Activated CD4-positive, alpha-beta memory T cell treated with anti-CD3 and anti-CD28 coated beads for 36 hours (primary cell): ENCODE measurements around the gene CLIP3. TPM values are rescaled to one million over a fixed set of nuclear protein-coding genes. Genes with fewer than 3 reads are reported as not detected.
"Not testable (repeated sequence)": the region's sequence is repeated elsewhere in the genome, so short reads cannot be mapped to it uniquely, and the experiment has no call there.

Experiments
- CTCF ChIA-PET: fragments of 350-600 bp; sonication (Branson Sonifier 250); formaldehyde crosslinking; loops from one replicate; lab custom pipeline; 2021; ENCODE audit warnings: antibody characterized with exemption, inconsistent platforms; lab: Charles Lee
- POLR2A ChIA-PET: fragments of 350-600 bp; sonication (Branson Sonifier 250); formaldehyde crosslinking; loops from one replicate; lab custom pipeline; 2021; ENCODE audit warnings: antibody characterized with exemption; lab: Charles Lee
- DNase-seq: peaks from one replicate; pipeline ENCODE4 v3.0.0-alpha.2; 2020
- H3K27ac Mint-ChIP-seq: one replicate; pipeline ENCODE4 v1.8.0; 2021; ENCODE audit warnings: mixed read lengths
- H3K27me3 Mint-ChIP-seq: one replicate; pipeline ENCODE4 v1.8.0; 2021; ENCODE audit warnings: mixed read lengths
- H3K36me3 Mint-ChIP-seq: one replicate; pipeline ENCODE4 v1.8.0; 2021; ENCODE audit warnings: mixed read lengths
- H3K4me1 Mint-ChIP-seq: one replicate; pipeline ENCODE4 v1.8.0; 2021; ENCODE audit warnings: low read depth, mixed read lengths
- H3K4me3 Mint-ChIP-seq: one replicate; pipeline ENCODE4 v1.8.0; 2021; ENCODE audit warnings: mild to moderate bottlenecking, mixed read lengths
- H3K9me3 Mint-ChIP-seq: one replicate; pipeline ENCODE4 v1.8.0; 2021; ENCODE audit warnings: mixed read lengths
- intact Hi-C: fragments of 100-400 bp; cut with micrococcal nuclease; formaldehyde crosslinking; loops from one replicate; pipeline ENCODE4 v1.15.1; 2023
- total RNA-seq, 2 experiments: library from RNA; stranded (reverse); gene quantifications; one replicate each; pipeline ENCODE4 v1.2.3, GENCODE V29; 2021

Gene CLIP3
- total RNA-seq, result under 1 TPM; 0.12 to 0.44 TPM

GRCh38 chr19:36032251-36033104 is at the start of gene CLIP3:
Gene CLIP3, minus strand, starts transcription at chr19:36032873. Its CDS starts 516 bp downstream, at chr19:36032357.
- intact Hi-C loops, result no loop called here
- H3K27me3 Mint-ChIP-seq, result no peaks in the 10 kb centered on the region
- no peak within 1 kb of the TSS for H3K27ac Mint-ChIP-seq
- peaks cover 25% of the 10 kb centered on the region for H3K36me3 Mint-ChIP-seq
- peak; percentile 38 for DNase-seq
- ChIA-PET POLR2A (no interaction called here), CTCF (no interaction called here)
- no peak within 1 kb of the TSS for H3K4me3 Mint-ChIP-seq
- H3K4me1 Mint-ChIP-seq, result peaks cover 35% of the 10 kb centered on the region
- H3K9me3 Mint-ChIP-seq, result no peaks in the 10 kb centered on the region

GRCh38 chr19:36081894-36082293 is 49.2 kb upstream of the CLIP3 start:
- intact Hi-C loops, result no loop called here
- H3K9me3 Mint-ChIP-seq, result no peaks in the 10 kb centered on the region
- no peaks in the 10 kb centered on the region for H3K4me1 Mint-ChIP-seq
- CTCF ChIA-PET, result no interaction called here
- no peak overlapping the region for H3K4me3 Mint-ChIP-seq
- DNase-seq, result no peak
- H3K27me3 Mint-ChIP-seq, result no peaks in the 10 kb centered on the region
- peaks cover 41% of the 10 kb centered on the region for H3K36me3 Mint-ChIP-seq
- H3K27ac Mint-ChIP-seq, result no peak overlapping the region
- POLR2A ChIA-PET, result no interaction called here

- intact Hi-C loops, result no loop called here
- no peaks in the 10 kb centered on the region for H3K9me3 Mint-ChIP-seq
- H3K36me3 Mint-ChIP-seq, result peaks cover 37% of the 10 kb centered on the region
- no peak overlapping the region for H3K27ac Mint-ChIP-seq
- no peaks in the 10 kb centered on the region for H3K27me3 Mint-ChIP-seq
- no peak overlapping the region for H3K4me3 Mint-ChIP-seq
- POLR2A ChIA-PET, result no interaction called here
- no peak for DNase-seq
- H3K4me1 Mint-ChIP-seq, result no peaks in the 10 kb centered on the region
- CTCF ChIA-PET, result no interaction called here
Measured at GRCh38 chr19:36081385-36081784, 48.7 kb upstream of the CLIP3 start.

GRCh38 chr19:36079389-36079945 is 46.8 kb upstream of the CLIP3 start:
- H3K27ac Mint-ChIP-seq, result no peak overlapping the region
- H3K4me3 Mint-ChIP-seq, result no peak overlapping the region
- H3K27me3 Mint-ChIP-seq, result no peaks in the 10 kb centered on the region
- no peaks in the 10 kb centered on the region for H3K4me1 Mint-ChIP-seq
- no peak for DNase-seq
- H3K9me3 Mint-ChIP-seq, result no peaks in the 10 kb centered on the region
- POLR2A ChIA-PET, result no interaction called here
- intact Hi-C loops, result no loop called here
- peaks cover 35% of the 10 kb centered on the region for H3K36me3 Mint-ChIP-seq
- CTCF ChIA-PET, result no interaction called here

- H3K4me3 Mint-ChIP-seq, result no peak overlapping the region
- DNase-seq, result no peak
- no peaks in the 10 kb centered on the region for H3K4me1 Mint-ChIP-seq
- CTCF ChIA-PET, result no interaction called here
- no peaks in the 10 kb centered on the region for H3K9me3 Mint-ChIP-seq
- intact Hi-C loops, result no loop called here
- H3K27me3 Mint-ChIP-seq, result no peaks in the 10 kb centered on the region
- H3K36me3 Mint-ChIP-seq, result peaks cover 25% of the 10 kb centered on the region
- POLR2A ChIA-PET, result no interaction called here
- no peak overlapping the region for H3K27ac Mint-ChIP-seq
Measured at GRCh38 chr19:36073121-36073876, 40.6 kb upstream of the CLIP3 start.

- Mint-ChIP-seq H3K27ac (no peak overlapping the region), H3K27me3 (no peaks in the 10 kb centered on the region), H3K36me3 (peaks cover 31% of the 10 kb centered on the region), H3K9me3 (no peaks in the 10 kb centered on the region), H3K4me1 (no peaks in the 10 kb centered on the region), H3K4me3 (no peak overlapping the region)
- intact Hi-C loops, result no loop called here
- POLR2A ChIA-PET, result no interaction called here
- CTCF ChIA-PET, result no interaction called here
- DNase-seq, result no peak
Measured at GRCh38 chr19:36072081-36072480, 39.4 kb upstream of the CLIP3 start.

- H3K4me1 Mint-ChIP-seq, H3K4me3 Mint-ChIP-seq, H3K27ac Mint-ChIP-seq, CTCF ChIA-PET, DNase-seq, H3K9me3 Mint-ChIP-seq, H3K27me3 Mint-ChIP-seq, intact Hi-C loops, POLR2A ChIA-PET: not testable (repeated sequence)
- H3K36me3 Mint-ChIP-seq, result peaks cover 41% of the 10 kb centered on the region
Measured at GRCh38 chr19:36068810-36069499, 36.3 kb upstream of the CLIP3 start.

- H3K4me1 Mint-ChIP-seq, result no peaks in the 10 kb centered on the region
- no peaks in the 10 kb centered on the region for H3K27me3 Mint-ChIP-seq
- ChIA-PET CTCF (no interaction called here), POLR2A (no interaction called here)
- no peak for DNase-seq
- H3K36me3 Mint-ChIP-seq, result peaks cover 36% of the 10 kb centered on the region
- H3K27ac Mint-ChIP-seq, result no peak overlapping the region
- no peaks in the 10 kb centered on the region for H3K9me3 Mint-ChIP-seq
- H3K4me3 Mint-ChIP-seq, result no peak overlapping the region
- intact Hi-C loops, result no loop called here
Measured at GRCh38 chr19:36067681-36068080, 35.0 kb upstream of the CLIP3 start.

GRCh38 chr19:36064826-36065225 is 32.2 kb upstream of the CLIP3 start:
- no peak for DNase-seq
- no peaks in the 10 kb centered on the region for H3K27me3 Mint-ChIP-seq
- peaks cover 35% of the 10 kb centered on the region for H3K36me3 Mint-ChIP-seq
- H3K4me1 Mint-ChIP-seq, result no peaks in the 10 kb centered on the region
- H3K27ac Mint-ChIP-seq, result no peak overlapping the region
- CTCF ChIA-PET, result no interaction called here
- no peak overlapping the region for H3K4me3 Mint-ChIP-seq
- intact Hi-C loops, result no loop called here
- H3K9me3 Mint-ChIP-seq, result no peaks in the 10 kb centered on the region
- POLR2A ChIA-PET, result no interaction called here

- ChIA-PET POLR2A (interaction anchor here (0.8 kb wide), 1 partner anchor 32 kb away, joined by 3 read pairs; no protein-coding TSS in a partner anchor), CTCF (interaction anchor here (0.8 to 1.6 kb wide), 6 partner anchors 9 to 109 kb away, joined by 3 to 4 read pairs (median 3); partner anchors contain the start of genes POLR2I and TBCB)
- H3K36me3 Mint-ChIP-seq, result peaks cover 28% of the 10 kb centered on the region
- no peak for DNase-seq
- H3K4me1 Mint-ChIP-seq, result peaks cover 2% of the 10 kb centered on the region
- H3K9me3 Mint-ChIP-seq, result no peaks in the 10 kb centered on the region
- intact Hi-C loops, result no loop called here
- H3K4me3 Mint-ChIP-seq, result no peak overlapping the region
- no peak overlapping the region for H3K27ac Mint-ChIP-seq
- no peaks in the 10 kb centered on the region for H3K27me3 Mint-ChIP-seq
Measured at GRCh38 chr19:36061367-36061766, 28.7 kb upstream of the CLIP3 start.

GRCh38 chr19:36060430-36060829 is 27.8 kb upstream of the CLIP3 start:
- intact Hi-C loops, result no loop called here
- POLR2A ChIA-PET, result no interaction called here
- H3K27ac Mint-ChIP-seq, result no peak overlapping the region

More at GRCh38 chr19:36060430-36060829, 27.8 kb upstream of the CLIP3 start:
- no peaks in the 10 kb centered on the region for H3K27me3 Mint-ChIP-seq
- CTCF ChIA-PET, result interaction anchor here (0.8 to 1.3 kb wide), 4 partner anchors 10 to 110 kb away, joined by 3 to 4 read pairs (median 3); partner anchors contain the start of genes POLR2I and TBCB
- DNase-seq, result peak; percentile 35
- peaks cover 9% of the 10 kb centered on the region for H3K4me1 Mint-ChIP-seq
- H3K4me3 Mint-ChIP-seq, result no peak overlapping the region
- H3K36me3 Mint-ChIP-seq, result peaks cover 25% of the 10 kb centered on the region
- no peaks in the 10 kb centered on the region for H3K9me3 Mint-ChIP-seq
